Stomach (tissue), 4 donors: ENCODE measurements around the gene EID1.

Source experiments
- EP300 ChIP-seq: sonication (generic); formaldehyde crosslinking; IDR thresholded peaks from one replicate; pipeline ENCODE4 v1.6.1; 2017; ENCODE audit warnings: antibody characterized with exemption
- POLR2A ChIP-seq, 4 donors: fragments of 450-650 bp; IDR thresholded peaks; one replicate each; pipeline ENCODE4 v1.6.1; 2016; ENCODE audit warnings: antibody characterized with exemption in 4 of 4, control low read depth in 2 of 4, mild to moderate bottlenecking in 1 of 4, moderate library complexity in 1 of 4
- TF ChIP-seq, protein P1 (sequence below), 7 experiments: fragments of 450-650 bp in 4 of 7; fragments of 200-600 bp in 3 of 7; sonication (generic) in 3 of 7; IDR thresholded peaks; one replicate each; pipeline ENCODE4 v1.5.1; 2016 to 2019; ENCODE audit warnings: antibody characterized with exemption in 7 of 7, control low read depth in 2 of 7, mild to moderate bottlenecking in 1 of 7

DNA sequence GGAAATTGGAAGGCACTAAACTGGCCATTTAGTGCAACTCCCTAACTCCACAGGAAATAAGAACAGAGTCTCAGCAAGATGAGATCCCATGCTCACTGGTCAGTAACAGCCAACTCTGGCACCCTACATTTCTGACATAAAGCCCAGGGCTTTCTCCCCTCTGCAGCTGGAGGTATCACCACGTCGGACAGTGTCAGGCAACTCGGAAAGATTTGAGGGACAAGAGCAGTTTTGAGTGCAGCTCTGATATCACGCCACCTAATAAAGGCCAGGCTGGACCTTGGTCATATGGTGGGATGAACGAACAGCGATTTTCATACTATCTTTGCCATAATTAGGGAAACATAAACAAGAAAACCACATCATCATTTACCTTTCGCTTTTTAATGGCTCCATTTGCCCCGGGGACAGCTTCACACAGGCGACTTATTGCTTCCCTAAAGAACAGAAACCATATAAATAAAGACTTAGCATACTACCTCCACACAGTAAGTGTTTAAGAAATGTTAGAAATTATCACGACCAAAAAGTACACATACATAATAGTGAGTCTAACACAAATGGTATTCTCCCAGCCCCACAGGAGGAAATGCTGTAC lies 12.5 kb downstream of the EID1 start:
- TF ChIP-seq, protein P1, sequence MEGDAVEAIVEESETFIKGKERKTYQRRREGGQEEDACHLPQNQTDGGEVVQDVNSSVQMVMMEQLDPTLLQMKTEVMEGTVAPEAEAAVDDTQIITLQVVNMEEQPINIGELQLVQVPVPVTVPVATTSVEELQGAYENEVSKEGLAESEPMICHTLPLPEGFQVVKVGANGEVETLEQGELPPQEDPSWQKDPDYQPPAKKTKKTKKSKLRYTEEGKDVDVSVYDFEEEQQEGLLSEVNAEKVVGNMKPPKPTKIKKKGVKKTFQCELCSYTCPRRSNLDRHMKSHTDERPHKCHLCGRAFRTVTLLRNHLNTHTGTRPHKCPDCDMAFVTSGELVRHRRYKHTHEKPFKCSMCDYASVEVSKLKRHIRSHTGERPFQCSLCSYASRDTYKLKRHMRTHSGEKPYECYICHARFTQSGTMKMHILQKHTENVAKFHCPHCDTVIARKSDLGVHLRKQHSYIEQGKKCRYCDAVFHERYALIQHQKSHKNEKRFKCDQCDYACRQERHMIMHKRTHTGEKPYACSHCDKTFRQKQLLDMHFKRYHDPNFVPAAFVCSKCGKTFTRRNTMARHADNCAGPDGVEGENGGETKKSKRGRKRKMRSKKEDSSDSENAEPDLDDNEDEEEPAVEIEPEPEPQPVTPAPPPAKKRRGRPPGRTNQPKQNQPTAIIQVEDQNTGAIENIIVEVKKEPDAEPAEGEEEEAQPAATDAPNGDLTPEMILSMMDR (IDR thresholded peaks at IDR 0.05): no peak
- no peak for TF ChIP-seq POLR2A (IDR thresholded peaks at IDR 0.05)
- no peak for TF ChIP-seq EP300
